Keratinocyte (primary cell): Measurements from ENCODE around the gene MOCS2. TPM values are rescaled to one million over a fixed set of nuclear protein-coding genes. Genes with fewer than 3 reads are reported as not detected.

ENCODE experiments used
- DNase-seq: peaks from one replicate; pipeline ENCODE4 v3.0.0-alpha.2; 2011; ENCODE audit warnings: low read depth, missing footprints, low spot score
- FAIRE-seq: peaks from 2 replicates; lab custom pipeline; 2011; peaks lifted over from hg19 to GRCh38; lab: Jason Lieb, UNC
- H2AFZ ChIP-seq: 2 replicates; pipeline ENCODE4 v1.6.0; 2012; ENCODE audit warnings: low read length, control low read depth, inconsistent platforms; ENCODE audit not compliant: control insufficient read depth
- H3K27ac ChIP-seq: 2 replicates; pipeline ENCODE4 v1.5.1; 2011; ENCODE audit warnings: low read length; ENCODE audit not compliant: control insufficient read depth, insufficient read depth
- H3K27me3 ChIP-seq: 3 replicates; pipeline ENCODE4 v1.6.0; 2011; ENCODE audit warnings: low read length; ENCODE audit not compliant: control insufficient read depth, insufficient read depth; ENCODE audit errors: extremely low read depth
- H3K36me3 ChIP-seq, 2 experiments: 2 replicates in 1 of 2; 3 replicates in 1 of 2; pipeline ENCODE4 v1.5.1; 2011; ENCODE audit warnings: low read length in 2 of 2, mild to moderate bottlenecking in 1 of 2; ENCODE audit not compliant: control insufficient read depth in 2 of 2, insufficient read depth in 2 of 2; ENCODE audit errors: extremely low read depth in 1 of 2
- H3K4me1 ChIP-seq: 3 replicates; pipeline ENCODE4 v1.5.1; 2011; ENCODE audit warnings: low read length; ENCODE audit not compliant: control insufficient read depth, insufficient read depth; ENCODE audit errors: extremely low read depth
- H3K4me2 ChIP-seq: 3 replicates; pipeline ENCODE4 v1.6.0; 2011; ENCODE audit warnings: low read depth, low read length; ENCODE audit not compliant: control insufficient read depth, insufficient read depth; ENCODE audit errors: extremely low read depth
- H3K4me3 ChIP-seq, 3 experiments: fragments of 200-600 bp in 1 of 3; sonication (generic) in 1 of 3; 2 replicates in 2 of 3; 3 replicates in 1 of 3; pipeline ENCODE4 v1.5.1; 2011 to 2016; ENCODE audit warnings: low read length in 3 of 3, mild to moderate bottlenecking in 3 of 3, control low read depth in 2 of 3, inconsistent platforms in 1 of 3, low read depth in 1 of 3, mixed read lengths in 1 of 3, mixed run types in 1 of 3, moderate library complexity in 1 of 3; ENCODE audit not compliant: control insufficient read depth in 2 of 3, insufficient read depth in 2 of 3; ENCODE audit errors: extremely low read depth in 1 of 3
- H3K79me2 ChIP-seq: 2 replicates; pipeline ENCODE4 v1.6.0; 2012; ENCODE audit warnings: low read length; ENCODE audit not compliant: control insufficient read depth, insufficient read depth
- H3K9ac ChIP-seq: 3 replicates; pipeline ENCODE4 v1.6.0; 2011; ENCODE audit warnings: low read length; ENCODE audit not compliant: control insufficient read depth, insufficient read depth; ENCODE audit errors: extremely low read depth
- H3K9me1 ChIP-seq: 3 replicates; pipeline ENCODE4 v1.6.0; 2011; ENCODE audit warnings: low read length; ENCODE audit not compliant: control insufficient read depth, insufficient read depth; ENCODE audit errors: extremely low read depth
- H3K9me3 ChIP-seq: 2 replicates; pipeline ENCODE4 v1.5.1; 2012; ENCODE audit warnings: low read depth, low read length; ENCODE audit not compliant: control insufficient read depth
- H4K20me1 ChIP-seq: 3 replicates; pipeline ENCODE4 v1.6.0; 2011; ENCODE audit warnings: low read length; ENCODE audit not compliant: control insufficient read depth, insufficient read depth; ENCODE audit errors: extremely low read depth
- CTCF ChIP-seq, 3 experiments: IDR thresholded peaks in 1 of 3; conservative IDR thresholded peaks in 1 of 3; optimal IDR thresholded peaks in 1 of 3; 2 replicates in 2 of 3; 3 replicates in 1 of 3; pipeline versions ENCODE3 to v1.5.1; 2011; ENCODE audit warnings: low read length in 3 of 3, mild to moderate bottlenecking in 3 of 3, moderate library complexity in 2 of 3, control low read depth in 1 of 3, inconsistent platforms in 1 of 3; ENCODE audit not compliant: insufficient read depth in 2 of 3; ENCODE audit errors: extremely low read depth in 1 of 3
- EZH2 ChIP-seq: IDR thresholded peaks from one replicate; pipeline ENCODE4 v1.6.1; 2012; ENCODE audit warnings: inconsistent platforms, mild to moderate bottlenecking, low read length, moderate library complexity
- dilution Hi-C: fragments of 300-500 bp; cut with MboI; formaldehyde crosslinking; loops from one replicate; pipeline ENCODE4 v1.7.0; 2020; ENCODE audit warnings: low sequenced_read_pairs; ENCODE audit not compliant: extremely low pct_ligation_motif_present
- polyA plus RNA-seq, 5 experiments: library from polyadenylated mRNA; depleted of rRNA in 3 of 5; stranded (reverse) in 3 of 5; stranded (forward) in 1 of 5; unstranded in 1 of 5; fragments of >200 nt; gene quantifications; 1 replicate in 1 of 5; 2 replicates in 3 of 5; 3 replicates in 1 of 5; pipeline versions ENCODE4 v1.2.1 to v1.2.3, GENCODE V29; 2011 to 2012; ENCODE audit warnings: missing spikeins in 2 of 5, low read depth in 1 of 5, low replicate concordance in 1 of 5

The MOCS2 gene
- polyA plus RNA-seq, 1 donor (not counting 4 experiments of a cell fraction or from before 2014, with no cell fraction given), result 54.3 TPM

GRCh38 chr5:53116597-53116996, 7.0 kb upstream of the MOCS2 start:
- Histone ChIP-seq H3K4me2 (no peak overlapping the region), H4K20me1 (no peaks in the 10 kb centered on the region), H3K9me1 (no peaks in the 10 kb centered on the region), H3K79me2 (no peaks in the 10 kb centered on the region), H3K27me3 (no peaks in the 10 kb centered on the region), H2AFZ (no peak overlapping the region), H3K9ac (no peak overlapping the region), H3K9me3 (no peaks in the 10 kb centered on the region), H3K27ac (no peak overlapping the region), H3K36me3 (no peaks in the 10 kb centered on the region), H3K4me3 (no peak overlapping the region), H3K4me1 (no peaks in the 10 kb centered on the region)
- DNase-seq (no peak), FAIRE-seq (no peak)
- dilution Hi-C loops, result no loop called here
- no peak for TF ChIP-seq CTCF (optimal IDR thresholded peaks at IDR 0.05 in 1 of 3, IDR thresholded peaks at IDR 0.05 in 1 of 3, conservative IDR thresholded peaks at IDR 0.05 in 1 of 3; ENCODE audit: extremely low read depth in 1 of 3, insufficient read depth in 2 of 3, low read length in 3 of 3)
- TF ChIP-seq EZH2, result no peak

- no peak for TF ChIP-seq EZH2
- peak in 1 of 3 experiments; percentile 30 for TF ChIP-seq CTCF (optimal IDR thresholded peaks at IDR 0.05 in 1 of 3, IDR thresholded peaks at IDR 0.05 in 1 of 3, conservative IDR thresholded peaks at IDR 0.05 in 1 of 3; ENCODE audit: extremely low read depth in 1 of 3, insufficient read depth in 2 of 3, low read length in 3 of 3)
- dilution Hi-C loops, result no loop called here
- H3K79me2 ChIP-seq, result peaks cover 8% of the 10 kb centered on the region
- no peaks in the 10 kb centered on the region for H3K27me3 ChIP-seq
- peaks cover 3% of the 10 kb centered on the region for H3K9me1 ChIP-seq
- H4K20me1 ChIP-seq, result no peaks in the 10 kb centered on the region
- H3K27ac ChIP-seq, result no peak overlapping the region
- no peak overlapping the region for H3K9ac ChIP-seq
- DNase-seq (no peak), FAIRE-seq (no peak)
- H3K9me3 ChIP-seq, result no peaks in the 10 kb centered on the region
- no peak overlapping the region for H2AFZ ChIP-seq
- H3K4me2 ChIP-seq, result no peak overlapping the region
- no peaks in the 10 kb centered on the region for H3K36me3 ChIP-seq
- peaks cover 6% of the 10 kb centered on the region for H3K4me1 ChIP-seq
- no peak overlapping the region for H3K4me3 ChIP-seq
These were observed 5.4 kb upstream of the MOCS2 start for GRCh38 chr5:53114988-53115387.
